WTC11 (cell line): ENCODE measurements around the gene KSR2. TPM values are rescaled to one million over a fixed set of nuclear protein-coding genes. Genes with fewer than 3 reads are reported as not detected.

Experiments
- ATAC-seq: fragments of 200-7000 bp; cut with Tn5 transposase; 2 replicates; pipeline ENCODE4 v1.10.0; 2021; ENCODE audit warnings: mild to moderate bottlenecking, moderate library complexity
- CTCF ChIA-PET: fragments of 300-600 bp; sonication (Branson Sonifier 250); formaldehyde crosslinking; loops from one replicate; lab custom pipeline; 2021; ENCODE audit warnings: antibody characterized with exemption; lab: Charles Lee
- POLR2A ChIA-PET: fragments of 350-600 bp; sonication (Branson Sonifier 250); formaldehyde crosslinking; loops from one replicate; lab custom pipeline; 2021; ENCODE audit warnings: antibody characterized with exemption; lab: Charles Lee
- DNase-seq: peaks from one replicate; pipeline ENCODE4 v3.0.0; 2021; ENCODE audit warnings: low spot score
- H3K27ac Mint-ChIP-seq: 2 replicates; pipeline ENCODE4 v1.8.0; 2021; ENCODE audit warnings: mixed read lengths
- H3K27me3 Mint-ChIP-seq: 2 replicates; pipeline ENCODE4 v1.8.0; 2021; ENCODE audit warnings: low read depth, mild to moderate bottlenecking, moderate library complexity, mixed read lengths
- H3K36me3 Mint-ChIP-seq: 2 replicates; pipeline ENCODE4 v1.8.0; 2021; ENCODE audit warnings: mixed read lengths
- H3K4me1 Mint-ChIP-seq: 2 replicates; pipeline ENCODE4 v1.8.0; 2022; ENCODE audit warnings: mixed read lengths
- H3K4me3 Mint-ChIP-seq: 2 replicates; pipeline ENCODE4 v1.8.0; 2021; ENCODE audit warnings: mild to moderate bottlenecking, moderate library complexity, mixed read lengths
- H3K9me3 Mint-ChIP-seq: 2 replicates; pipeline ENCODE4 v1.8.0; 2021; ENCODE audit warnings: mixed read lengths
- CBFB ChIP-seq: sonication (generic); formaldehyde crosslinking; IDR thresholded peaks from 2 replicates; pipeline ENCODE4 v1.8.1; 2022; ENCODE audit warnings: mild to moderate bottlenecking, low read depth, missing genetic modification reagents
- ESRRA ChIP-seq: sonication (generic); formaldehyde crosslinking; IDR thresholded peaks from 2 replicates; pipeline ENCODE4 v1.8.1; 2022; ENCODE audit warnings: mild to moderate bottlenecking, missing genetic modification reagents, borderline replicate concordance
- ETV6 ChIP-seq: sonication (generic); formaldehyde crosslinking; IDR thresholded peaks from 2 replicates; pipeline ENCODE4 v1.8.1; 2022; ENCODE audit warnings: mild to moderate bottlenecking, missing genetic modification reagents
- FOXJ3 ChIP-seq: sonication (generic); formaldehyde crosslinking; IDR thresholded peaks from 2 replicates; pipeline ENCODE4 v1.9.0; 2021; ENCODE audit warnings: missing genetic modification reagents, mild to moderate bottlenecking, borderline replicate concordance
- FOXK1 ChIP-seq: sonication (generic); formaldehyde crosslinking; IDR thresholded peaks from 2 replicates; pipeline ENCODE4 v1.8.0; 2022; ENCODE audit warnings: mild to moderate bottlenecking, moderate library complexity, missing genetic modification reagents
- FOXP1 ChIP-seq: sonication (generic); formaldehyde crosslinking; IDR thresholded peaks from 2 replicates; pipeline ENCODE4 v1.8.0; 2022; ENCODE audit warnings: missing genetic modification reagents, mild to moderate bottlenecking, moderate library complexity, borderline replicate concordance
- GABPB1 ChIP-seq: sonication (generic); formaldehyde crosslinking; IDR thresholded peaks from 2 replicates; pipeline ENCODE4 v1.8.1; 2023; ENCODE audit warnings: mild to moderate bottlenecking, missing genetic modification reagents
- IRF2 ChIP-seq: sonication (generic); formaldehyde crosslinking; IDR thresholded peaks from 2 replicates; pipeline ENCODE4 v1.8.0; 2022; ENCODE audit warnings: low read depth, missing genetic modification reagents, borderline replicate concordance
- KAT7 ChIP-seq: sonication (generic); formaldehyde crosslinking; IDR thresholded peaks from 2 replicates; pipeline ENCODE4 v1.8.1; 2023; ENCODE audit warnings: missing genetic modification reagents, mild to moderate bottlenecking, borderline replicate concordance
- NFE2L1 ChIP-seq: sonication (generic); formaldehyde crosslinking; IDR thresholded peaks from 2 replicates; pipeline ENCODE4 v1.8.1; 2023; ENCODE audit warnings: missing genetic modification reagents
- PRRX2 ChIP-seq: fragments of 250-450 bp; sonication (Bioruptor Pico); IDR thresholded peaks from 2 replicates; pipeline ENCODE4 v1.8.0; 2021; ENCODE audit warnings: mild to moderate bottlenecking
- TCF7 ChIP-seq: sonication (generic); formaldehyde crosslinking; IDR thresholded peaks from 2 replicates; pipeline ENCODE4 v1.8.0; 2022; ENCODE audit warnings: mild to moderate bottlenecking, low read depth, missing genetic modification reagents, moderate library complexity
- TEAD1 ChIP-seq: sonication (generic); formaldehyde crosslinking; IDR thresholded peaks from 2 replicates; pipeline ENCODE4 v1.8.0; 2022; ENCODE audit warnings: mild to moderate bottlenecking, missing genetic modification reagents
- total RNA-seq: library from RNA; stranded (reverse); gene quantifications from 3 replicates; pipeline ENCODE4 v1.2.3, GENCODE V29; 2021
- TF ChIP-seq, protein P1 (sequence below): fragments of 250-450 bp; sonication (Bioruptor Pico); IDR thresholded peaks from 2 replicates; pipeline ENCODE4 v1.9.0; 2021; ENCODE audit warnings: mild to moderate bottlenecking
- TF ChIP-seq, protein P2 (sequence below): sonication (generic); formaldehyde crosslinking; IDR thresholded peaks from 2 replicates; pipeline ENCODE4 v1.8.1; 2022; ENCODE audit warnings: mild to moderate bottlenecking, moderate library complexity, missing genetic modification reagents
- TF ChIP-seq, protein P3 (sequence below): fragments of 250-450 bp; sonication (Bioruptor Pico); IDR thresholded peaks from 2 replicates; pipeline ENCODE4 v1.8.0; 2021; ENCODE audit warnings: mild to moderate bottlenecking
- TF ChIP-seq, protein P4 (sequence below): fragments of 250-450 bp; sonication (Bioruptor Pico); IDR thresholded peaks from 2 replicates; pipeline ENCODE4 v1.9.0; 2021; ENCODE audit warnings: mild to moderate bottlenecking, borderline replicate concordance
- TF ChIP-seq, protein P5 (sequence below): sonication (generic); formaldehyde crosslinking; IDR thresholded peaks from 2 replicates; pipeline ENCODE4 v1.8.1; 2023; ENCODE audit warnings: mild to moderate bottlenecking, missing genetic modification reagents
- TF ChIP-seq, protein P6 (sequence below): fragments of 250-450 bp; sonication (Bioruptor Pico); IDR thresholded peaks from 2 replicates; pipeline ENCODE4 v1.9.0; 2021; ENCODE audit warnings: mild to moderate bottlenecking

KSR2 gene
- total RNA-seq, 1 experiment from 2014 or later = 2.4 TPM

DNA sequence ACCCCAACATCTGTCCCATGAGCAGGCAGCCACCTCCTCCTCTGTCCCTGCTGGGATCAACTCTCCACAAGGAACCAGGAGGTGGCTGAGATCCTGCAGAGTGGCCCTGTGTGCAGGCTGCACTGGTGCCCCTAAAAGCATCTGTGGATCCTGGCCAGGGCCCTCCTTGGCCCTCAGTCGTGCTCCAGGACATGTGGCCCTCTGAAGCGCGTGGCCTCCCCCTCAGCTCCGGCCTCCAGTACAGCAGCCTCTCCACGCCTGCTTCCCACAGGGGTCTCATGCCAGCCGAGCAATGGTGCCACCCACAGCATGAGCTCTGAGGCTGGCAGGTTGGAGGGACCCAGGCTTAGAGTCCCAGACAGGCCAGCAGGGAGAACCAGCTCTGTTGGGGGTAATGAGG, 530.0 kb downstream of the KSR2 start:
- no peak for ATAC-seq
- TF ChIP-seq, protein P1, sequence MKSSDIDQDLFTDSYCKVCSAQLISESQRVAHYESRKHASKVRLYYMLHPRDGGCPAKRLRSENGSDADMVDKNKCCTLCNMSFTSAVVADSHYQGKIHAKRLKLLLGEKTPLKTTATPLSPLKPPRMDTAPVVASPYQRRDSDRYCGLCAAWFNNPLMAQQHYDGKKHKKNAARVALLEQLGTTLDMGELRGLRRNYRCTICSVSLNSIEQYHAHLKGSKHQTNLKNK = no peak
- TF ChIP-seq, protein P2, sequence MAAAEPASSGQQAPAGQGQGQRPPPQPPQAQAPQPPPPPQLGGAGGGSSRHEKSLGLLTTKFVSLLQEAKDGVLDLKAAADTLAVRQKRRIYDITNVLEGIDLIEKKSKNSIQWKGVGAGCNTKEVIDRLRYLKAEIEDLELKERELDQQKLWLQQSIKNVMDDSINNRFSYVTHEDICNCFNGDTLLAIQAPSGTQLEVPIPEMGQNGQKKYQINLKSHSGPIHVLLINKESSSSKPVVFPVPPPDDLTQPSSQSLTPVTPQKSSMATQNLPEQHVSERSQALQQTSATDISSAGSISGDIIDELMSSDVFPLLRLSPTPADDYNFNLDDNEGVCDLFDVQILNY (CRISPR knock-in tag) = no peak
- TF ChIP-seq, protein P3, sequence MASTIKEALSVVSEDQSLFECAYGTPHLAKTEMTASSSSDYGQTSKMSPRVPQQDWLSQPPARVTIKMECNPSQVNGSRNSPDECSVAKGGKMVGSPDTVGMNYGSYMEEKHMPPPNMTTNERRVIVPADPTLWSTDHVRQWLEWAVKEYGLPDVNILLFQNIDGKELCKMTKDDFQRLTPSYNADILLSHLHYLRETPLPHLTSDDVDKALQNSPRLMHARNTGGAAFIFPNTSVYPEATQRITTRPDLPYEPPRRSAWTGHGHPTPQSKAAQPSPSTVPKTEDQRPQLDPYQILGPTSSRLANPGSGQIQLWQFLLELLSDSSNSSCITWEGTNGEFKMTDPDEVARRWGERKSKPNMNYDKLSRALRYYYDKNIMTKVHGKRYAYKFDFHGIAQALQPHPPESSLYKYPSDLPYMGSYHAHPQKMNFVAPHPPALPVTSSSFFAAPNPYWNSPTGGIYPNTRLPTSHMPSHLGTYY (CRISPR knock-in tag) = no peak
- TF ChIP-seq IRF2 (CRISPR knock-in tag) = no peak
- no peak for TF ChIP-seq GABPB1 (CRISPR knock-in tag)
- TF ChIP-seq PRRX2 (CRISPR knock-in tag) = no peak
- no peak for TF ChIP-seq FOXJ3 (CRISPR knock-in tag)
- TF ChIP-seq CBFB (CRISPR knock-in tag) = no peak
- TF ChIP-seq NFE2L1 (CRISPR knock-in tag) = no peak
- TF ChIP-seq TCF7 (CRISPR knock-in tag) = no peak
- ChIA-PET POLR2A (no interaction called here), CTCF (interaction anchor here (0.6 to 1.1 kb wide), 2 partner anchors 72 to 140 kb away, joined by 3 to 4 read pairs; no protein-coding TSS in a partner anchor)
- H3K4me1 Mint-ChIP-seq = no peaks in the 10 kb centered on the region
- H3K4me3 Mint-ChIP-seq = no peak overlapping the region
- no peaks in the 10 kb centered on the region for H3K36me3 Mint-ChIP-seq
- H3K27ac Mint-ChIP-seq = no peak overlapping the region
- H3K27me3 Mint-ChIP-seq = no peaks in the 10 kb centered on the region
- no peaks in the 10 kb centered on the region for H3K9me3 Mint-ChIP-seq
- DNase-seq = no peak

DNA sequence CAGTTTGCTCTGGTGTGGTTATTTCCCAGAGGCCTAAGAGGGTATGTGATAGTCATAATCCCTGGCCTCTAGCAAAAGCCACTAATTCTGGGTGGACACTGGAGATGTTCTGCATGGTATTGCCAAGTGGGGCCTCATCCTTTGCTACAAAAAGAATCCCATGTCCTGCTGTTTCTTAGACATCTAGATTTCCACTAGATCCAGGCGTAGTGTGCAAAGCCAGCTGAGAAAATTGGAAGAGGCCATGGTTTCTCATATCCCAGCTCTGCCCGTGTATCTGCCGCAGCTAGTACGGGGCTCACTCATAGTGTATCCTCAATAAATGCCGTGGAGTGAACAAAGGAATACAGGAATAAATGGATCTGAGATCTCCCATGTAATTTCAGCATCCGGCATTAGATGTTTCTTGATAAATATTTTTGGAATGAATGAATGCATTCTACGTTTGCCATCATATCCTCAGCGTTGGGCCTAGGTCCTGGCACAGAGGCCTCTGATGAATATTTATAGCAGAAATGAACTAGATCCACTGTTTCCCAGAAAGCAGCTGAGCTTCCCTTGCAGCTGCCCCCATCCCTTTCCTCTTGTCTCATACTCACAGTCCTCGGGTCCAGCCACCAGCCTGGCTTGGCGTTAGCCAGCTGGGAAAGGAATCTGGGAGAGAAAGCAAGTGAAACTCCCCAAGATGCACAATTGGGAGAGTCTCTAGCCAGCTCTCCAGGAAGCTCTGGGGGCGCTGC, 531.1 kb downstream of the KSR2 start:
- no peak overlapping the region for H3K27ac Mint-ChIP-seq
- no peaks in the 10 kb centered on the region for H3K36me3 Mint-ChIP-seq
- no peak for TF ChIP-seq FOXP1 (CRISPR knock-in tag)
- TF ChIP-seq NFE2L1 (CRISPR knock-in tag) = no peak
- TF ChIP-seq FOXK1 (CRISPR knock-in tag) = no peak
- TF ChIP-seq, protein P4, sequence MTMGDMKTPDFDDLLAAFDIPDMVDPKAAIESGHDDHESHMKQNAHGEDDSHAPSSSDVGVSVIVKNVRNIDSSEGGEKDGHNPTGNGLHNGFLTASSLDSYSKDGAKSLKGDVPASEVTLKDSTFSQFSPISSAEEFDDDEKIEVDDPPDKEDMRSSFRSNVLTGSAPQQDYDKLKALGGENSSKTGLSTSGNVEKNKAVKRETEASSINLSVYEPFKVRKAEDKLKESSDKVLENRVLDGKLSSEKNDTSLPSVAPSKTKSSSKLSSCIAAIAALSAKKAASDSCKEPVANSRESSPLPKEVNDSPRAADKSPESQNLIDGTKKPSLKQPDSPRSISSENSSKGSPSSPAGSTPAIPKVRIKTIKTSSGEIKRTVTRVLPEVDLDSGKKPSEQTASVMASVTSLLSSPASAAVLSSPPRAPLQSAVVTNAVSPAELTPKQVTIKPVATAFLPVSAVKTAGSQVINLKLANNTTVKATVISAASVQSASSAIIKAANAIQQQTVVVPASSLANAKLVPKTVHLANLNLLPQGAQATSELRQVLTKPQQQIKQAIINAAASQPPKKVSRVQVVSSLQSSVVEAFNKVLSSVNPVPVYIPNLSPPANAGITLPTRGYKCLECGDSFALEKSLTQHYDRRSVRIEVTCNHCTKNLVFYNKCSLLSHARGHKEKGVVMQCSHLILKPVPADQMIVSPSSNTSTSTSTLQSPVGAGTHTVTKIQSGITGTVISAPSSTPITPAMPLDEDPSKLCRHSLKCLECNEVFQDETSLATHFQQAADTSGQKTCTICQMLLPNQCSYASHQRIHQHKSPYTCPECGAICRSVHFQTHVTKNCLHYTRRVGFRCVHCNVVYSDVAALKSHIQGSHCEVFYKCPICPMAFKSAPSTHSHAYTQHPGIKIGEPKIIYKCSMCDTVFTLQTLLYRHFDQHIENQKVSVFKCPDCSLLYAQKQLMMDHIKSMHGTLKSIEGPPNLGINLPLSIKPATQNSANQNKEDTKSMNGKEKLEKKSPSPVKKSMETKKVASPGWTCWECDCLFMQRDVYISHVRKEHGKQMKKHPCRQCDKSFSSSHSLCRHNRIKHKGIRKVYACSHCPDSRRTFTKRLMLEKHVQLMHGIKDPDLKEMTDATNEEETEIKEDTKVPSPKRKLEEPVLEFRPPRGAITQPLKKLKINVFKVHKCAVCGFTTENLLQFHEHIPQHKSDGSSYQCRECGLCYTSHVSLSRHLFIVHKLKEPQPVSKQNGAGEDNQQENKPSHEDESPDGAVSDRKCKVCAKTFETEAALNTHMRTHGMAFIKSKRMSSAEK (CRISPR knock-in tag) = no peak
- no peaks in the 10 kb centered on the region for H3K27me3 Mint-ChIP-seq
- no peaks in the 10 kb centered on the region for H3K9me3 Mint-ChIP-seq
- CTCF ChIA-PET = interaction anchor here (1.4 to 1.5 kb wide), 2 partner anchors 71 to 201 kb away, joined by 4 read pairs; no protein-coding TSS in a partner anchor
- no peaks in the 10 kb centered on the region for H3K4me1 Mint-ChIP-seq
- no peak for DNase-seq
- H3K4me3 Mint-ChIP-seq = no peak overlapping the region
- ATAC-seq = no peak
- POLR2A ChIA-PET = no interaction called here

DNA sequence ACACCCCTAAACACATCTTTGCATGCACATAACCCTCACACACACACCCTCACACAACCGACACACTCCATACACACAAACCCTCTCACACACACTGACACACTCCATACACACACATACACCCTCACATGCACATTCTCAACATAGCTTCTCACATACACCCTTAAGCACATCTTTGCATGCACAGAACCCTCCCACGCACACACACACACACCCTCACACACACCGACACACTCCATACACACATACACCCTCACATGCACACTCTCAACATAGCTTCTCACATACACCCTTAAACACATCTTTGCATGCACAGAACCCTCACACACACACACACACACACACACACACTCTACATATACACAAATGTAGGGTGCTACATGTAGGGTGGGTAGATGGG, 534.9 kb downstream of the KSR2 start:
- ChIA-PET CTCF (no interaction called here), POLR2A (no interaction called here)
- H3K27ac Mint-ChIP-seq = no peak overlapping the region
- no peak for ATAC-seq
- no peaks in the 10 kb centered on the region for H3K4me1 Mint-ChIP-seq
- no peak overlapping the region for H3K4me3 Mint-ChIP-seq
- no peaks in the 10 kb centered on the region for H3K27me3 Mint-ChIP-seq
- no peak for DNase-seq
- TF ChIP-seq, protein P5, sequence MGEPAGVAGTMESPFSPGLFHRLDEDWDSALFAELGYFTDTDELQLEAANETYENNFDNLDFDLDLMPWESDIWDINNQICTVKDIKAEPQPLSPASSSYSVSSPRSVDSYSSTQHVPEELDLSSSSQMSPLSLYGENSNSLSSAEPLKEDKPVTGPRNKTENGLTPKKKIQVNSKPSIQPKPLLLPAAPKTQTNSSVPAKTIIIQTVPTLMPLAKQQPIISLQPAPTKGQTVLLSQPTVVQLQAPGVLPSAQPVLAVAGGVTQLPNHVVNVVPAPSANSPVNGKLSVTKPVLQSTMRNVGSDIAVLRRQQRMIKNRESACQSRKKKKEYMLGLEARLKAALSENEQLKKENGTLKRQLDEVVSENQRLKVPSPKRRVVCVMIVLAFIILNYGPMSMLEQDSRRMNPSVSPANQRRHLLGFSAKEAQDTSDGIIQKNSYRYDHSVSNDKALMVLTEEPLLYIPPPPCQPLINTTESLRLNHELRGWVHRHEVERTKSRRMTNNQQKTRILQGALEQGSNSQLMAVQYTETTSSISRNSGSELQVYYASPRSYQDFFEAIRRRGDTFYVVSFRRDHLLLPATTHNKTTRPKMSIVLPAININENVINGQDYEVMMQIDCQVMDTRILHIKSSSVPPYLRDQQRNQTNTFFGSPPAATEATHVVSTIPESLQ (CRISPR knock-in tag) = no peak
- TF ChIP-seq ESRRA (CRISPR knock-in tag) = no peak
- TF ChIP-seq KAT7 = no peak
- TF ChIP-seq, protein P6, sequence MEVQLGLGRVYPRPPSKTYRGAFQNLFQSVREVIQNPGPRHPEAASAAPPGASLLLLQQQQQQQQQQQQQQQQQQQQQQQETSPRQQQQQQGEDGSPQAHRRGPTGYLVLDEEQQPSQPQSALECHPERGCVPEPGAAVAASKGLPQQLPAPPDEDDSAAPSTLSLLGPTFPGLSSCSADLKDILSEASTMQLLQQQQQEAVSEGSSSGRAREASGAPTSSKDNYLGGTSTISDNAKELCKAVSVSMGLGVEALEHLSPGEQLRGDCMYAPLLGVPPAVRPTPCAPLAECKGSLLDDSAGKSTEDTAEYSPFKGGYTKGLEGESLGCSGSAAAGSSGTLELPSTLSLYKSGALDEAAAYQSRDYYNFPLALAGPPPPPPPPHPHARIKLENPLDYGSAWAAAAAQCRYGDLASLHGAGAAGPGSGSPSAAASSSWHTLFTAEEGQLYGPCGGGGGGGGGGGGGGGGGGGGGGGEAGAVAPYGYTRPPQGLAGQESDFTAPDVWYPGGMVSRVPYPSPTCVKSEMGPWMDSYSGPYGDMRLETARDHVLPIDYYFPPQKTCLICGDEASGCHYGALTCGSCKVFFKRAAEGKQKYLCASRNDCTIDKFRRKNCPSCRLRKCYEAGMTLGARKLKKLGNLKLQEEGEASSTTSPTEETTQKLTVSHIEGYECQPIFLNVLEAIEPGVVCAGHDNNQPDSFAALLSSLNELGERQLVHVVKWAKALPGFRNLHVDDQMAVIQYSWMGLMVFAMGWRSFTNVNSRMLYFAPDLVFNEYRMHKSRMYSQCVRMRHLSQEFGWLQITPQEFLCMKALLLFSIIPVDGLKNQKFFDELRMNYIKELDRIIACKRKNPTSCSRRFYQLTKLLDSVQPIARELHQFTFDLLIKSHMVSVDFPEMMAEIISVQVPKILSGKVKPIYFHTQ = no peak
- TF ChIP-seq ETV6 (CRISPR knock-in tag) = no peak
- TF ChIP-seq TEAD1 (CRISPR knock-in tag) = no peak
- H3K9me3 Mint-ChIP-seq = no peaks in the 10 kb centered on the region
- no peaks in the 10 kb centered on the region for H3K36me3 Mint-ChIP-seq
